Measurements from ENCODE around the gene INPP5A. TPM values are rescaled to one million over a fixed set of nuclear protein-coding genes. Genes with fewer than 3 reads are reported as not detected.
A peak's percentile ranks its signal among the peaks of the same experiment; 100 is the strongest.
"Not testable (repeated sequence)": the region's sequence is repeated elsewhere in the genome, so short reads cannot be mapped to it uniquely, and the experiment has no call there.

The INPP5A gene
- total RNA-seq, 1 experiment from 2014 or later = 15.3 TPM

DNA sequence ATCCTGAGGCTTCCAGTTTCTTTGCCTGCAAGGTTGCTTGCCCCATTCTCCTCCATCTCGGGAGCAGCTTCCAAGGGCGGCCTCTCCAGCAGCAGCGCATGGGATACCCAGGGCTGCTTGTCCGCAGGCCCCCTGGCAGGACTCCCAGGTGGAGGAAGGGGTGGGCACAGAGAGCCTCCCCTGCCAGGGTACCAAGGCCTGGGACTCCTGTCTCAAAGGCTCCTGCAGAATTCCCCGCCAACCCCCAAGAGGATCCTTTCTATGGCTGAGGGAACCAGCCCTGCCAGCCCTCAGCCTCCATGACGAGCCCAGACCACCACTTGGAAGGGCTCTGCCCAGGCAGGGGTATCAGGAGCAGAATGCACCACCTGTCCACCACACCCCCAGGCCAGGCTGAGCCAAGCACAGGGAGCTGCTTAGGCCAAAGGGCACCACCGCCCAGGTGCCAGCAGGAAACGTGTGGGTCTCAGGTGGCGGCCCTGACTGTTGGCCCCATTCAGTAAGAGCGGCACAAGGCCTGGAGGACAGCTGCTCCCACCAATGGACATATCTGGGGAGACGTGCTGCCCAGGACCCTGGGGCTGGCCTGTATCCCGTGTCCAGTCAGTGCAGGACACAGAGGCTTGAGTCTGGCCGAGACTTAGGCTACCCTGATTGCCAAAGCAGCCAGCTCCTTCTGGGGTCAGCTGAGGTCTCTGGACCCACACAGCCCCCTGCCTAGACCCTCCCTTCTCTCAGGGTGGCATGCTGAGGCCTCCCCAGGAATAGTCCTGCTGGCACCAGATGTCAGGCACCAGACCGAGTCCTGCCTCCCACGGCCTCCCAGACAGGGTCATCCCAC, 33.8 kb upstream of the INPP5A start:
- DNase-seq (ENCODE audit: low read depth) = no peak

DNA sequence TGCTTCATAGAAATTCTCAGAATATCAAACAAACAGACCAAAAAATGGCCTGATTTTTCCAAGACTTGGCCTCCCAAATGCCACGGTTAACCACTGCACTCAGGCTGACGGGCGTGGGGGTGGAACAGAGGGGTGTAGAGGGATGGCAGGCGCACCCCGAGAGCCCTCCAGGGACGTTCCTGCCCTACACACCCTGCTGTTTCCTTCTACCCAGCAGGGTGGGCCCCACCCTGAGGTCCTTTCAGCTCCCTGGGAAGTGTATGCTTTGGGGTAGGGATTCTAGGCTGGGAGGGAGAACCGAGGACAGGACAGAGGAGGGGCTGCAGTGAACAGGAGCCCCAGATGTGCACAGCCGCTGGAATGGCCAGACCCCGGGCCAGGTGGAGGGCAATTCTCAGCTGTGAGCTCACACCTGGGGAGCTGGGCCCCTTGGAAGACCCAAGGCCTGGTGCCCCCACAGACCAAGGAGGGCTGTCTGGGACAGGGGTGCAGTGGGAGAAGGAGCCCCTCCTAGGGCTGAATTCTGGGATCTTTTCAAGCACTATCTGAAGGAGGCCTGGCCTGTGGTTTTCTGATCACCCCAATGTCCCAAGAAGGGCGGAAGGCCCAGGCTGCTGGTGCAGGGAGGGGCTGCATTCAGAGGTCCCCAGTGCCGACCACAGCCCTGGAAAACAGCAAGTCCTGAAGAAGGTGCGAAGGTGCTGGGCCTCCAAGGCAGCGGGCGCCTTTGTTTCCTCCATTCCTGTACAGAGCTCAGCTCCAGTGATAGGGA, 32.9 kb upstream of the INPP5A start:
- DNase-seq (ENCODE audit: low read depth) = no peak

GRCh38 chr10:132505546-132505945, 32.0 kb upstream of the INPP5A start:
- DNase-seq (ENCODE audit: low read depth) = not testable (repeated sequence)

DNA sequence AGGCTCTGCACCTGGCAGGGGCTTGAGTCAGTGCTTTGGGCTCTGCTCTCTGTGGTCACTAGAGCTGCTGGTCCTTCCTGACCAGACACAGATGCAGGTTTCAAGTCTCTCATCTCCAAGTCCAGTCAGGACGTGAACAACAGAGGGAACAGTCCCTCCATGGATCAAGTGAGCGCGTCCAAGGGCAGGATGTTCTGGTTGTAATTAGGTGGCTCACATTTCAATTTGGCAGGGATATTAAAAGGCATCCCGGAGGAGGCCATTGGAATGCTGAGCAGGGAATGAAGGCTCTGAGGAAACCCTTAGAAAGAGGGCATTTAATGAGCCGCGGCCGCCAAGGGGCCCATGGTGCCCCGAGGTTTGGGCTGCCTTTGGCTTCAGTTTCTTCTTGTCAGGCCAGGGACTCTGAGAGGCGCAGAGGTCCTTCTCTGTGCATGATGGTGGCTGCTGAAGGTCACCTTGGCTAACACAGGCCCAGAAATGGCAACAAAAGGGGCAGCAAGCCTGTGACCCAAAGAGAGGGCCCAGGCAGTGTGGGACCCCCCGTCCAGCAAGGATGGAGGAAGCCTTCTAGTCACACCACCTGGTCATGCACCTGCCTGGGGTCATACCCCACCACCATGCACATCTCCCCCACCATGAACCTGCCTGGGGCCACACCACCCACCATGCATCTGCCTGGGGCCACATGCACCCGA, 30.7 kb upstream of the INPP5A start:
- DNase-seq (ENCODE audit: low read depth) = peak; percentile 44

DNA sequence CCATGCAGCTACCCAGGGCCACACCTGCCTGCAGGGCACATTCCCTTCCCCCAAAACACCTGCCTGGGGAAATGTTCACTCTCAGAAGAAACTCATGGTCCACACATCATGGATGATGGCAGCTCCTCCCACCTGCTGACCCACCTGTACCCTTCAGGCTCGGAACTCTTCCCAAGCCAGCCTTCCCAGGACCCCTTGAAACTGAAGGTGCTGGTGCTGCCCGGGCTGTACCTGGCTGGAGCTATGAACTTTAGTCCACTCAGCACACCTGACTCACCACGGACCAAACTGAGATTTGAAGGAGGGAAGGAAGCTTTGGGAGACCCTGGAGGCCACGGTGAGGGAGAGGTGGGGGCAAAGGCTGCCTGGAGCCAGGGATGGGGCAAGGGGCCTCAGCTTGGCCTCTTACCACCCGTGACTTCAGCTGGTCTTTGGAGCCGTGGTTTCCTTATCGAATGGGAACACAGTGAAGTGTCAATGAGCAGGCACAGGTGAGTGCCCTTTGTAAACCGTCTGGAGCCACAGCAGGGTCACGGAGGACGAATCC, 30.1 kb upstream of the INPP5A start:
- DNase-seq (ENCODE audit: low read depth) = no peak

- DNase-seq (ENCODE audit: low read depth) = no peak
These were observed 29.6 kb upstream of the INPP5A start for GRCh38 chr10:132507956-132508490.

DNA sequence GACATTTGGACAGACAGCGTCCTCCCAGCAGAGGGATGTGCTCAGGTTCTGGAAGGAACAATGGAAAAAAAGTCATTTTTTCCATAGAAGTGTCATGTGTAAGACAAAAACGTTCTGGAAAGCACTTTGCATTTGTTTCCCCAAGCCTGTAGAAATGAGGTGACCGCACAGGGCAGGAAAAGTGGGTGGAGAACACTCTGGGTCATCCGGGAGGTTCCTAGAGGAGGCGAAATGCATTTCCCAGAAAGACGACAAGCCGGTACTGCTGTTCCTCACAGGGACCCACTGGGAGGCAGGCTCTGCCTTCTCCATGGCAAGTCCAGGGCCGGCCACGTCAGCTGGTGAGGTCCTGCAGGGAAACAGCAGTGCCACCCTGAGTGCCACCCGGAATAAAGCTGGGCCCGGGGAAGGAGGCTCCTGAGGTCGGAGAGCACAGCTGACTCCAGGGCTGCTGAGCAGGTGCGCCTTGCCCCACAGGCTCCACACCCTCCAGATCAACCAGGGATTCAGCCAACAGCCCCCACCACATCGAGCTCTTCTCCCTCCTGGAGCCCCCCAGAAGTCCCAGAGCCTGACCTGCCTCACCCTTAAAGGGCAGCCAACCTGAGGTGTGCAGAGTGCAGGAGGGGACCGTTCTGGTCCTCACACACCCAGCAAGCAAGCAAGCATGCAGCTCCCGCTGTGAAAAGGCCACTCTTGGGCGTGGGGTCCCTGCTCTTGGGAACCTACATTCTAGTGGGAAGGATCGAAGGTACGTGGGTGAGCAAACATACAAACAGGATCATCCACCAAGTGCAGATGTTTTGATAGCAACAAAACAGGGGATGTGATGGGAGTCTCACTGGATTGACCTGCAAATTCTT, 28.8 kb upstream of the INPP5A start:
- no peak for DNase-seq (ENCODE audit: low read depth)

DNA sequence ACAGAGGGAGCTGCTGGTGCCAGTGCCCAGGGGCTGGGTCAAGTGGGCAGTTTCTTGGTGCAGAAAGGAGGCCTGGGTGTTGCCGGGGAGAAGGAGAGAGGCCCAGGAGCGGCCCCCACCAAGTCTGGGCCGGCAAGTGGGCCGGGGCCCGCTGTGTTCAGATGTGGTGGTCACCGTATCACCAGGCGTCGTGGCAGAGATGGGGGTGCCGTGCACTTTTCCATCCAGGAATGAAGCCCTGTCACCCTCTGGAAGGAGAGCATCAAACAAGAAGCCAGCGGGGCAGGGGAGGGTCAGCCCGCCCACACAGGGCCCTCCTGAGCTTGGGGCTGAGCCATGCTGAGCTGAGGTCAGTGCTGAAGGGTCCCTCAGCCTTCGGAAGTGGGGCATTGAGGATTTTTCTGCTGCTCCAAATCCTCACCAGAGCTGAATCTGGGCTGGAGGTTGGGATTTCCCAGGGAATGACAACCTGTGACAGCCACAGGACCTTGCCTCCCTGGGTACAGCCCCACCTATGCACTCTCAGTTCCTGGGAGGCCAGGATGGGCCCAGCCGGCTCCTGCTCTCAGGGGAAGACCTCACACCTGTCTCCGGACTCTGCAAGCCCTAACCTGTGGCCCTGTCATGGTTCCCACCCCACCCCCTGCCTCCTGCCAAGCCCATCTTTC, 27.9 kb upstream of the INPP5A start:
- no peak for DNase-seq (ENCODE audit: low read depth)

- DNase-seq (ENCODE audit: low read depth) = no peak
These were observed 27.4 kb upstream of the INPP5A start for GRCh38 chr10:132510174-132510611.

- no peak for DNase-seq (ENCODE audit: low read depth)
These were observed 26.2 kb upstream of the INPP5A start for GRCh38 chr10:132511121-132512051.

DNA sequence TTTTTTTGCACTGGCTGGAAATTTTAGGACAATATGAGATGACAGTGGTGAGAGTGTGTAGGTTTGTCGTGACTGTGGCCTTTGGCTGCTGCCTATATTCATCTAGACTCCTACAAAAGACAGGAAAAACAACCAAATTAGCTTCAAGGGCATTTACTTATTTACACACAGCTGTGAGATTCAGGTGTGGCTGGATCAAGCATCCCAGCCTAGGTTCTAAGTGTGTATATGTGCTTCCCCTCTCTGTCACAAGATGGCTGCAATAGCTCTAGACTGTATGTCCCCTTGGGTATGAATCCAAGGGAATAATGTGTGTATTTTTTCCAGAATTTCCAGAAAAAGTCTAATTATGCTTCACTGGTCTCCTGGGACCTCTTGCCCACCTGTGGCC, 25.5 kb upstream of the INPP5A start:
- DNase-seq (ENCODE audit: low read depth) = no peak

- no peak for DNase-seq (ENCODE audit: low read depth)
These were observed 24.8 kb upstream of the INPP5A start for GRCh38 chr10:132512693-132513345.

GRCh38 chr10:132514821-132515520, 22.6 kb upstream of the INPP5A start:
- no peak for DNase-seq (ENCODE audit: low read depth)

DNA sequence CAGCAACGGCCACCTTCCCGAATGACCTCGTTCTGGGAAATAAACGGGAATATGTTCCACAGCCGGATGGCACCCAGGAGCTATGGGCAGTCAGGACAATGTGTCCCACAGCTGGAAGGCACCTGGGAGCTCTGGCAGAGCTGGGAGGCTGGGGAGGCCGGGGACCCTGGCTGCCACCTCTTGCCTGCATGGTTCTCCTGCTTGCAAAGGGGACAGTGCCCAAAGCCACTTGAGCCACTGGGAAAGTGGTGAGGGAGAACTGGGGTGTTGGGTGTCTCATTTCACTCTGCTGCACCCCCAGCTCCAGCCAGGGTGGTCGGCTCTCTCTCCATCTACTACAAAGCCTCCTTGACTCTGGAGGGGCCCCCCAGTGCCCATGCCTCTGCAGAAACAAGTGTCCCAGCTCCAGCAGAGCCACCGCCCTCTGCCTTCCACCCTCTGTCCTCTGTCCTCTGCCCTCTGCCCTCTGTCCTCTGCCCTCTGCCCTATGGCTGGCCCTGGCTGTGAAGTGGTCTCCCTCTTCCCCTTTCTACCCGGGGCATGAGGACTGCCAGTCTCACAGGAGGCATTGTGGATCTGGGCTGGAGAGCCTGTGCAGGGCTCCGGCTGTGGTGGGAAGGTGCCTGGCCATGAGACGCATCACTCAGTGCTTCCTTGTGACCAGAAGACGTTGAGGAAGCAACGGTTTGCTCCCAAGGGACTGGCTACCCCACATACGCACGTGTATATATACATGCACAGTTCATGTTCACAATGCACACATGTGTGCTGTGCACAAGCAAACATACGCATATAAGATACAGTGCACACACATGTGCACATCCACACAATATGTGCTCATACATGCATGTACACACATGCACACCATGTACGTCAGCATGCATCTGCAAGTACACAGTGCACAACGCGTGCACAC, 21.5 kb upstream of the INPP5A start:
- DNase-seq (ENCODE audit: low read depth) = no peak

- DNase-seq (ENCODE audit: low read depth) = peak; percentile 97
These were observed 20.5 kb upstream of the INPP5A start for GRCh38 chr10:132516771-132517725.

Measured in M059J (cell line).